ENCODE results near the gene RBMS1.

- TF ChIP-seq POLR2AphosphoS5 (IDR thresholded peaks at IDR 0.05; ENCODE audit: low read depth, low read length), result no peak
- TF ChIP-seq PAX5 (IDR thresholded peaks at IDR 0.05; ENCODE audit: insufficient read depth, low read length, severe bottlenecking), result no peak
These were observed 269.5 kb downstream of the RBMS1 start for GRCh38 chr2:160224060-160224459.

Data from GM12891 (cell line).